Adrenal gland (tissue), 5 donors: ENCODE measurements around the gene ZNF664.

Experiments
- CTCF ChIP-seq, 6 experiments: fragments of 450-650 bp in 4 of 6; fragments of 200-600 bp in 2 of 6; sonication (generic) in 1 of 6; IDR thresholded peaks; 1 replicate in 5 of 6; 2 replicates in 1 of 6; pipeline versions ENCODE4 v1.5.1 to v1.8.0; 2016 to 2021; ENCODE audit warnings: antibody characterized with exemption in 6 of 6, mild to moderate bottlenecking in 2 of 6, moderate library complexity in 1 of 6
- POLR2A ChIP-seq, 2 donors: fragments of 450-650 bp; IDR thresholded peaks; one replicate each; pipeline ENCODE4 v1.6.1; 2017; ENCODE audit warnings: antibody characterized with exemption in 2 of 2, mild to moderate bottlenecking in 2 of 2, moderate library complexity in 1 of 2
- donor health status: DM: no; HTN: no; CAD: no.

- TF ChIP-seq CTCF (IDR thresholded peaks at IDR 0.05): no peak
- no peak for TF ChIP-seq POLR2A (IDR thresholded peaks at IDR 0.05)
Measured at GRCh38 chr12:124006085-124006845, 33.2 kb downstream of the ZNF664 start.
